Esophagus (tissue), 2 donors: Measurements from ENCODE around the gene ZBP1. TPM values are rescaled to one million over a fixed set of nuclear protein-coding genes. Genes with fewer than 3 reads are reported as not detected.
A peak's percentile ranks its signal among the peaks of the same experiment; 100 is the strongest.

Experiments
- H3K27ac ChIP-seq, 2 donors: one replicate each; pipeline ENCODE4 v1.5.1; 2013; ENCODE audit warnings: low read depth in 2 of 2, mild to moderate bottlenecking in 2 of 2, inconsistent platforms in 1 of 2, low read length in 1 of 2, moderate library complexity in 1 of 2
- H3K27me3 ChIP-seq, 2 donors: one replicate each; pipeline ENCODE4 v1.6.1; 2013; ENCODE audit warnings: low read length in 2 of 2, control low read depth in 1 of 2, mild to moderate bottlenecking in 1 of 2; ENCODE audit not compliant: insufficient read depth in 2 of 2, control insufficient read depth in 1 of 2
- H3K36me3 ChIP-seq, 2 donors: one replicate each; pipeline ENCODE4 v1.6.1; 2013; ENCODE audit warnings: low read length in 1 of 2; ENCODE audit not compliant: control insufficient read depth in 2 of 2, insufficient read depth in 2 of 2
- H3K4me1 ChIP-seq, 2 donors: one replicate each; pipeline ENCODE4 v1.6.1; 2013; ENCODE audit warnings: low read length in 1 of 2; ENCODE audit not compliant: control insufficient read depth in 2 of 2, insufficient read depth in 2 of 2
- H3K4me3 ChIP-seq, 2 donors: one replicate each; pipeline ENCODE4 v1.5.1; 2013; ENCODE audit warnings: low read length in 2 of 2, mild to moderate bottlenecking in 2 of 2, low read depth in 1 of 2, moderate library complexity in 1 of 2
- H3K9me3 ChIP-seq, 2 donors: one replicate each; pipeline ENCODE4 v1.6.1; 2013; ENCODE audit warnings: mild to moderate bottlenecking in 2 of 2, low read depth in 1 of 2, low read length in 1 of 2, moderate library complexity in 1 of 2; ENCODE audit not compliant: control insufficient read depth in 2 of 2, insufficient read depth in 1 of 2
- WGBS, 2 donors: extraction: QIAGEN DNeasy Blood & Tissue Kit; methylation state at CpG; one replicate each; pipeline ENCODE4 v1.1.7; 2013; 5-methylcytosine and 5-hydroxymethylcytosine counted together
- polyA plus RNA-seq, 2 donors: library from polyadenylated mRNA; stranded (reverse); fragments of 200-250 nt; gene quantifications; one replicate each; pipeline ENCODE4 v1.2.3, GENCODE V29; 2013
- donor health status: healthy with polysubstance abuse.
- donor health status: Bipolar disorder and iron deficiency.

The ZBP1 gene
- polyA plus RNA-seq, 2 donors: 0.25 to 0.51 TPM

GRCh38 chr20:57618764-57619050 lies 1.5 kb downstream of the ZBP1 start:
- WGBS, 2 donors: 79 to 81% methylated on average over 6 of the region's 6 CpGs

GRCh38 chr20:57618091-57618763 lies 2.0 kb downstream of the ZBP1 start:
- peaks cover 0 to 6% of the 10 kb centered on the region in 2 donors for H3K4me1 ChIP-seq
- no peaks in the 10 kb centered on the region for H3K36me3 ChIP-seq
- H3K27me3 ChIP-seq: no peaks in the 10 kb centered on the region
- no peaks in the 10 kb centered on the region for H3K9me3 ChIP-seq
- no peak overlapping the region for H3K4me3 ChIP-seq
- peak overlapping the region in 1 of 2 donors; percentile 61 for H3K27ac ChIP-seq
- WGBS, 2 donors: 58 to 63% methylated on average over 14 of the region's 14 CpGs

More at GRCh38 chr20:57618764-57619050, 1.5 kb downstream of the ZBP1 start:
- Histone ChIP-seq H3K27me3 (no peaks in the 10 kb centered on the region), H3K36me3 (no peaks in the 10 kb centered on the region), H3K9me3 (no peaks in the 10 kb centered on the region), H3K4me3 (no peak overlapping the region), H3K4me1 (peaks cover 0 to 6% of the 10 kb centered on the region in 2 donors), H3K27ac (peak overlapping the region in 1 of 2 donors; percentile 61)

GRCh38 chr20:57617079-57617795 lies 3.0 kb downstream of the ZBP1 start:
- no peak overlapping the region for H3K27ac ChIP-seq

GRCh38 chr20:57616143-57616951 lies 3.9 kb downstream of the ZBP1 start:
- Histone ChIP-seq H3K36me3 (no peaks in the 10 kb centered on the region), H3K4me1 (peaks cover 0 to 6% of the 10 kb centered on the region in 2 donors), H3K4me3 (no peak overlapping the region), H3K9me3 (no peaks in the 10 kb centered on the region), H3K27ac (no peak overlapping the region), H3K27me3 (no peaks in the 10 kb centered on the region)
- WGBS, 2 donors: 80 to 87% methylated on average over 20 of the region's 20 CpGs

More at GRCh38 chr20:57617079-57617795, 3.0 kb downstream of the ZBP1 start:
- H3K4me3 ChIP-seq: no peak overlapping the region
- no peaks in the 10 kb centered on the region for H3K36me3 ChIP-seq
- no peaks in the 10 kb centered on the region for H3K9me3 ChIP-seq
- no peaks in the 10 kb centered on the region for H3K27me3 ChIP-seq
- H3K4me1 ChIP-seq: peaks cover 0 to 6% of the 10 kb centered on the region in 2 donors
- 75 to 92% methylated on average over 6 of the region's 6 CpGs for WGBS, 2 donors

- no peaks in the 10 kb centered on the region for H3K27me3 ChIP-seq
- WGBS, 2 donors: 78 to 87% methylated on average over 8 of the region's 8 CpGs
Measured at GRCh38 chr20:57615445-57615811, 4.8 kb downstream of the ZBP1 start.

GRCh38 chr20:57614490-57615444 lies 5.5 kb downstream of the ZBP1 start:
- WGBS, 2 donors: 90 to 94% methylated on average over 16 of the region's 16 CpGs
- Histone ChIP-seq H3K27ac (no peak overlapping the region), H3K4me3 (no peak overlapping the region), H3K4me1 (peaks cover 0 to 6% of the 10 kb centered on the region in 2 donors), H3K9me3 (no peaks in the 10 kb centered on the region), H3K27me3 (no peaks in the 10 kb centered on the region), H3K36me3 (no peaks in the 10 kb centered on the region)

More at GRCh38 chr20:57615445-57615811, 4.8 kb downstream of the ZBP1 start:
- Histone ChIP-seq H3K4me3 (no peak overlapping the region), H3K4me1 (peaks cover 0 to 6% of the 10 kb centered on the region in 2 donors), H3K27ac (no peak overlapping the region), H3K36me3 (no peaks in the 10 kb centered on the region), H3K9me3 (no peaks in the 10 kb centered on the region)

GRCh38 chr20:57613481-57613921 lies 6.7 kb downstream of the ZBP1 start:
- peaks cover 0 to 6% of the 10 kb centered on the region in 2 donors for H3K4me1 ChIP-seq
- no peak overlapping the region for H3K27ac ChIP-seq
- H3K9me3 ChIP-seq: no peaks in the 10 kb centered on the region
- WGBS, 2 donors: 85 to 86% methylated on average over 12 of the region's 12 CpGs
- H3K36me3 ChIP-seq: no peaks in the 10 kb centered on the region
- H3K27me3 ChIP-seq: no peaks in the 10 kb centered on the region
- H3K4me3 ChIP-seq: no peak overlapping the region

GRCh38 chr20:57612916-57613315 lies 7.3 kb downstream of the ZBP1 start:
- Histone ChIP-seq H3K27me3 (no peaks in the 10 kb centered on the region), H3K4me1 (peaks cover 0 to 3% of the 10 kb centered on the region in 2 donors), H3K36me3 (no peaks in the 10 kb centered on the region), H3K4me3 (no peak overlapping the region), H3K27ac (no peak overlapping the region), H3K9me3 (no peaks in the 10 kb centered on the region)
- WGBS, 2 donors: 87% methylated on average over 7 of the region's 7 CpGs

- Histone ChIP-seq H3K27me3 (no peaks in the 10 kb centered on the region), H3K27ac (no peak overlapping the region), H3K4me3 (no peak overlapping the region), H3K36me3 (no peaks in the 10 kb centered on the region), H3K4me1 (no peaks in the 10 kb centered on the region), H3K9me3 (no peaks in the 10 kb centered on the region)
- 87 to 92% methylated on average over 7 of the region's 7 CpGs for WGBS, 2 donors
Measured at GRCh38 chr20:57612436-57612835, 7.8 kb downstream of the ZBP1 start.
